Heart left ventricle (tissue), 16 donors: ENCODE measurements around the gene ZNF718. TPM values are rescaled to one million over a fixed set of nuclear protein-coding genes. Genes with fewer than 3 reads are reported as not detected.

Source experiments
- ATAC-seq, 4 donors: fragments of 200-7000 bp; cut with Tn5 transposase; one replicate each; pipeline ENCODE4 v1.9.1; 2020 to 2022; ENCODE audit warnings: moderate library complexity in 4 of 4, mild to moderate bottlenecking in 3 of 4, moderate number of reproducible peaks in 1 of 4
- DNase-seq, 5 donors: peaks; one replicate each; pipeline ENCODE4 v3.0.0-alpha.2; 2020
- H3K27ac ChIP-seq, 12 donors: fragments of 200-600 bp; sonication (generic) in 4 of 12; one replicate each; pipeline versions ENCODE4 v1.5.0 to v1.8.0; 2016 to 2022; ENCODE audit warnings: mild to moderate bottlenecking in 2 of 12
- H3K27me3 ChIP-seq, 9 donors: fragments of 200-600 bp; sonication (generic) in 2 of 9; one replicate each; pipeline versions ENCODE4 v1.5.1 to v1.8.0; 2016 to 2022; ENCODE audit warnings: mild to moderate bottlenecking in 3 of 9
- H3K36me3 ChIP-seq, 9 donors: fragments of 200-600 bp; sonication (generic) in 2 of 9; one replicate each; pipeline versions ENCODE4 v1.5.0 to v1.8.0; 2018 to 2022; ENCODE audit warnings: mild to moderate bottlenecking in 2 of 9
- H3K4me1 ChIP-seq, 12 donors: fragments of 200-600 bp; sonication (generic) in 4 of 12; one replicate each; pipeline versions ENCODE4 v1.5.0 to v1.8.0; 2016 to 2022; ENCODE audit warnings: mild to moderate bottlenecking in 3 of 12
- H3K4me3 ChIP-seq, 12 donors: fragments of 200-600 bp; sonication (generic) in 4 of 12; one replicate each; pipeline versions ENCODE4 v1.5.0 to v1.8.0; 2017 to 2022; ENCODE audit warnings: mild to moderate bottlenecking in 9 of 12, moderate library complexity in 4 of 12
- H3K9me3 ChIP-seq, 12 donors: fragments of 200-600 bp; sonication (generic) in 4 of 12; one replicate each; pipeline versions ENCODE4 v1.5.0 to v1.8.0; 2016 to 2022; ENCODE audit warnings: mild to moderate bottlenecking in 1 of 12
- CTCF ChIP-seq, 12 donors: fragments of 200-600 bp; sonication (generic) in 4 of 12; IDR thresholded peaks; one replicate each; pipeline versions ENCODE4 v1.5.0 to v1.8.0; 2018 to 2022; ENCODE audit warnings: antibody characterized with exemption in 12 of 12, mild to moderate bottlenecking in 5 of 12
- POLR2A ChIP-seq, 2 donors: fragments of 450-650 bp; IDR thresholded peaks; one replicate each; pipeline ENCODE4 v1.6.1; 2017; ENCODE audit warnings: antibody characterized with exemption in 2 of 2, mild to moderate bottlenecking in 2 of 2, moderate library complexity in 2 of 2
- WGBS, 4 donors: extraction: QIAGEN DNeasy Blood & Tissue Kit in 2 of 4; methylation state at CpG; one replicate each; pipeline versions ENCODE4 v1.1.5 to v1.1.7; 2013 to 2018; 5-methylcytosine and 5-hydroxymethylcytosine counted together
- intact Hi-C, 10 donors: fragments of 100-400 bp; cut with DNase I; formaldehyde crosslinking; loops; one replicate each; pipeline versions ENCODE4 v1.11.1 to v1.14.2; 2022
- polyA plus RNA-seq, 2 donors: library from polyadenylated mRNA; stranded (reverse); fragments of 200-250 nt; gene quantifications; one replicate each; pipeline ENCODE4 v1.2.3, GENCODE V29; 2013
- total RNA-seq, 9 donors: library from RNA; depleted of rRNA in 2 of 9; stranded (reverse); fragments of >200 nt in 2 of 9; fragmentation: NEBNext Ultra II Directional in 3 of 9; extraction: Animal tissue kit (Norgen Biotek cat#: 25700) in 3 of 9; gene quantifications; one replicate each; pipeline versions ENCODE4 v1.1.0 to v1.2.4, GENCODE V29; 2016 to 2023
- donor health status: ischemic (EF 13 %, LVEDD 7.1; RV severe dilation, severe dysfunction).
- donor health status: healthy with polysubstance abuse.
- donor health status: DM: no; HTN: yes; CAD: no.
- donor health status: DM: no; HTN: no; CAD: no.
- donor health status: ischemic (EF 25% LVEDD 6.9; RV normal size, moderate dysfunction).
- donor health status: ischemic (EF 25% LVEDD 5.7; RV mildly dilated, moderate dysfunction).
- donor health status: healthy.
- donor health status: DM: yes; HTN: yes; CAD: no.
- donor health status: ischemic (EF 35%, LVEDD 5.7; RV mildly dilated, moderate dysfunction).
- donor health status: nonischemic (EF 11% LVEDD 7.7; RV severe dilation, severe dysfunction).
- donor health status: DM: yes; HTN: yes; CAD: no.
- donor health status: PGD.
- donor health status: ischemic (EF 29% LVEDD 5.4; RV normal size, mild dysfunction).
- donor health status: nonischemic (EF 23%, LVEDD 6.1; RV moderate dilation, normal function).

The ZNF718 gene
- total and polyA plus RNA-seq, 11 donors, result 1.1 to 6.5 (median 2.8) TPM

- ATAC-seq, result no peak
- no peak overlapping the region for H3K4me3 ChIP-seq
- TF ChIP-seq CTCF (IDR thresholded peaks at IDR 0.05) (no peak), POLR2A (IDR thresholded peaks at IDR 0.05) (no peak)
Measured at GRCh38 chr4:113732-114131, 10.6 kb upstream of the ZNF718 start.

DNA sequence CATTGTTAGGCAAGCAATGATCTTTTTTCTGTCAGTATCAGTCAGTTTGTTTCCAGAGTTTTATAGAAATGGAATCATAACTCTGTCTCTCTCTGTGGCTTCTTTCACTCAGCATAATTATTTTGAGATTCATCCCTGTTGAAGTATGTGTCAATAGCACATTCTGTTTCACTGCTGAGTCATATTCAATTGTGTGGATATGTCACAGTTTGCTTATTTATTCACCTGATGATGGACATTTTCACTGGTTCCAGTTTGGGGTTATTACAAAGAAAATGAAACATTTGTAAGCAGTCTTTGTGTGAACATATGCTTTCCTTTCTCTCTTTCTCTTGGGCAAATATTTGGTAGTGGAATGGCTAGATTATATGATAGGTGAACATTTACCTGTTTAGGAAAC lies 10.2 kb upstream of the ZNF718 start:
- no peak for ATAC-seq
- no peak for TF ChIP-seq POLR2A (IDR thresholded peaks at IDR 0.05)
- no peak for TF ChIP-seq CTCF (IDR thresholded peaks at IDR 0.05)
- peaks cover 0 to 19% (median 0%) of the 10 kb centered on the region in 12 donors for H3K9me3 ChIP-seq

More at GRCh38 chr4:113732-114131, 10.6 kb upstream of the ZNF718 start:
- intact Hi-C loops, result no loop called here
- no peaks in the 10 kb centered on the region for H3K4me1 ChIP-seq
- no peak overlapping the region for H3K27ac ChIP-seq
- no peak for DNase-seq
- 80 to 89% (median 87%) methylated on average over 2 of the region's 2 CpGs for WGBS, 4 donors
- peaks cover 5 to 32% (median 9%) of the 10 kb centered on the region in 9 donors for H3K27me3 ChIP-seq
- H3K36me3 ChIP-seq, result no peaks in the 10 kb centered on the region
- peaks cover 0 to 16% (median 0%) of the 10 kb centered on the region in 12 donors for H3K9me3 ChIP-seq

GRCh38 chr4:116499-116898 lies 7.8 kb upstream of the ZNF718 start:
- no peak overlapping the region for H3K27ac ChIP-seq
- H3K4me1 ChIP-seq, result no peaks in the 10 kb centered on the region
- WGBS, 4 donors, result 86 to 94% (median 92%) methylated on average over 1 of the region's 1 CpG
- ATAC-seq (no peak), DNase-seq (no peak)
- no peak overlapping the region for H3K4me3 ChIP-seq
- peaks cover 0 to 18% (median 0%) of the 10 kb centered on the region in 12 donors for H3K9me3 ChIP-seq
- no peak for TF ChIP-seq POLR2A (IDR thresholded peaks at IDR 0.05)
- no peak for TF ChIP-seq CTCF (IDR thresholded peaks at IDR 0.05)
- peaks cover 0 to 4% (median 0%) of the 10 kb centered on the region in 9 donors for H3K27me3 ChIP-seq
- no peaks in the 10 kb centered on the region for H3K36me3 ChIP-seq
- intact Hi-C loops, result no loop called here

More for the DNA sequence above, 10.2 kb upstream of the ZNF718 start:
- H3K36me3 ChIP-seq, result no peaks in the 10 kb centered on the region
- intact Hi-C loops, result no loop called here
- no peak overlapping the region for H3K4me3 ChIP-seq
- no peaks in the 10 kb centered on the region for H3K4me1 ChIP-seq
- DNase-seq, result no peak
- no peak overlapping the region for H3K27ac ChIP-seq
- peaks cover under 1 to 27% (median 5%) of the 10 kb centered on the region in 9 donors for H3K27me3 ChIP-seq

GRCh38 chr4:120616-121015 lies 3.7 kb upstream of the ZNF718 start:
- H3K9me3 ChIP-seq, result peaks cover 0 to 30% (median 0%) of the 10 kb centered on the region in 12 donors
- peaks cover 0 to 9% (median 3%) of the 10 kb centered on the region in 12 donors for H3K4me1 ChIP-seq
- DNase-seq, result no peak
- H3K4me3 ChIP-seq, result no peak overlapping the region
- H3K27me3 ChIP-seq, result no peaks in the 10 kb centered on the region
- ATAC-seq, result no peak
- no peak overlapping the region for H3K27ac ChIP-seq
- TF ChIP-seq CTCF (IDR thresholded peaks at IDR 0.05) (no peak), POLR2A (IDR thresholded peaks at IDR 0.05) (no peak)
- intact Hi-C loops, result loop anchor here in 1 of 10 donors (5.0 kb wide), 1 partner anchor 92 kb away; no protein-coding TSS in a partner anchor
- H3K36me3 ChIP-seq, result no peaks in the 10 kb centered on the region
- WGBS, 4 donors, result 72 to 82% (median 75%) methylated on average over 5 of the region's 5 CpGs
